ENCODE results near the gene PRPF8.
A peak's percentile ranks its signal among the peaks of the same experiment; 100 is the strongest.
"Not testable (repeated sequence)": the region's sequence is repeated elsewhere in the genome, so short reads cannot be mapped to it uniquely, and the experiment has no call there.

The PRPF8 gene

GRCh38 chr17:1684378-1685189, at the start of gene PRPF8:
Gene PRPF8 (minus strand): TSS chr17:1684867. CDS start chr17:1684571, 296 bp downstream.
- DNase-seq: peak; percentile 83

GRCh38 chr17:1733759-1734158, 49.1 kb upstream of the PRPF8 start:
- no peak for DNase-seq

DNA sequence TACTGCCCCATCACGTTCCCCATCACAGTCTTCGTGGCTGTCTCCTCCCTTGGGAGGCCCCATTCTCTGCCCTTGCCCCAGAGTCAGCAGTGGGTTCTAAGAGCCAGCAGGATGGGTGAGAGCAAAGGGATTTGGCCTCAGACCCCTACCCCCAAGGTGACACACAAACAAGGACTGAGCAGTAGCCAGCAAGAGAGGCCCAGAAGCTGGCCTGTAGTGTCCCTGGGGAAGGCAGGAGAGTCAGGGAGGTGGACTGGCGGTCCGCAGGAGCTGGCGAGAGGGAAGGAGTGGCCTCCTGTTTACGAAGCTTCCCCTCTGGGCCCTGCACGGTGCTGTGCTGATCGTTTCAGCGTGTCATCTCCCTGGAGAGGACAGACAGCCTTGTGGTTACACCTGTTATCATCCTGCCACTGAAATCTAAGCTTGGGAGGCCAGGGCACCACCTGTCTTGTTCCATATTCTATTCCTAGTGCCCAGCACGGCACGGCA, 48.2 kb upstream of the PRPF8 start:
- DNase-seq: no peak

- no peak for DNase-seq
These were observed 47.7 kb upstream of the PRPF8 start for GRCh38 chr17:1732241-1732832.

DNA sequence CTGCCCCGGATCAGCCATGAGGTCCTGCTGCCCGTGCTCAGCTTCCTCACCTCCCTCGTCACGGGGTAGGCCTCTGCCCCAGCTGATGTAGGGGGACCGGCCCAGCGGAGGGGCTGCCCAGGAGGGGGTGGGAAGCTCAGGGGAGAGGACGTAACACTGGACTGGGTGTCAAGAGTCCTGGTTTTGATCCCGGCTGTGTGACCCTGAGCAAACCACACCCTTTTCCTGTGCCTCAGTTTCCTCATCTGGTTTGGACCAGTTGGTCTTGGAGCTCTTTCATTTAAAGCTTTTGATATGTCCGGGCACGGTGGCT, 46.5 kb upstream of the PRPF8 start:
- DNase-seq: no peak

- no peak for DNase-seq
These were observed 45.9 kb upstream of the PRPF8 start for GRCh38 chr17:1730326-1731193.

GRCh38 chr17:1729966-1730325, 45.3 kb upstream of the PRPF8 start:
- DNase-seq: no peak

- no peak for DNase-seq
These were observed 43.4 kb upstream of the PRPF8 start for GRCh38 chr17:1727876-1728630.

- no peak for DNase-seq
These were observed 42.7 kb upstream of the PRPF8 start for GRCh38 chr17:1727258-1727789.

DNA sequence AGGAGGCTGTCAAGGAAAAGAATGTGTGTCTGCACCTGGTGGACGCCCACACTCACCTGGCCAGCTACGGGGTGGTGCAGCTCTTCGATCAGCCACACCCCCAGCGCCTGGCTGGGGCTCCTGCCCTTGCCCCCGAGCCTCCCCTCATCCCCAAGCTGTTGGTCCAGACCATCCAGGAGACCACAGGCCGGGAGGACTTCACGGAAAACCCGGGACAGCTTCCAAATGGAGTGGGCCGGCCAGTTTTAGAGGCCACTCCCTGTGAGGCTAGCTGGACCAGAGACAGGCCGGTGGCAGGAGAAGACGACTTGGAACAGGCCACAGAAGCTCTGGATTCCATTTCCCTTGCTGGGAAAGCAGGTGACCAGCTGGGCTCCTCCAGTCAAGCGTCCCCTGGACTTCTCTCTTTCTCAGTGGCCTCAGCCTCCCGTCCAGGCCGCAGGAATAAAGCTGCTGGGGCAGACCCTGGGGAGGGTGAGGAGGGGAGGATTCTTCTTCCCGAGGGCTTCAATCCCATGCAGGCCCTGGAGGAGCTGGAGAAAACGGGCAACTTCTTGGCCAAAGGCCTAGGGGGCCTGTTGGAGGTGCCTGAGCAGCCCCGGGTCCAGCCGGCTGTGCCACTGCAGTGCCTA, 42.1 kb upstream of the PRPF8 start:
- DNase-seq: no peak

DNA sequence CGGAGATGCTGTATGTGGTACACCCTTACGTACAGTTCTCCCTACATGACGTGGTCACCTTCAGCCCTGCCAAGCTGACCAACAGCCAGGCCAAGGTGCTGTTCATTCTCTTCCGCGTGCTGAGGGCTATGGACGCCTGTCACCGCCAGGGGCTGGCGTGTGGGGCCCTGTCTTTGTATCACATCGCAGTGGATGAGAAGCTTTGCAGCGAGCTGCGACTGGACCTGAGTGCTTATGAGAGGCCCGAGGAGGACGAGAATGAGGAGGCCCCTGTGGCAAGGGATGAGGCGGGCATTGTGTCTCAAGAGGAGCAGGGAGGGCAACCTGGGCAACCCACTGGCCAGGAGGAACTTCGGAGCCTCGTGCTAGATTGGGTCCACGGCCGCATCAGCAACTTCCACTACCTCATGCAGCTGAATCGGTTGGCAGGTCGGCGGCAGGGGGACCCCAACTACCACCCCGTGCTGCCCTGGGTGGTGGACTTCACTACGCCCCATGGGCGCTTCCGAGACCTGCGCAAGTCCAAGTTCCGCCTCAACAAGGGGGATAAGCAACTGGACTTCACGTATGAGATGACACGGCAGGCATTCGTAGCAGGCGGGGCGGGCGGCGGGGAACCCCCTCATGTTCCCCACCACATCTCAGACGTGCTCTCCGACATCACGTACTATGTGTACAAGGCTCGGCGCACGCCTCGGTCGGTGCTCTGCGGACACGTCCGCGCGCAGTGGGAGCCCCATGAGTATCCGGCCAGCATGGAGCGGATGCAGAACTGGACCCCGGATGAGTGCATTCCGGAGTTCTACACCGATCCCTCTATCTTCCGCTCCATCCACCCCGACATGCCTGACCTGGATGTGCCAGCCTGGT, 41.2 kb upstream of the PRPF8 start:
- DNase-seq: no peak

DNA sequence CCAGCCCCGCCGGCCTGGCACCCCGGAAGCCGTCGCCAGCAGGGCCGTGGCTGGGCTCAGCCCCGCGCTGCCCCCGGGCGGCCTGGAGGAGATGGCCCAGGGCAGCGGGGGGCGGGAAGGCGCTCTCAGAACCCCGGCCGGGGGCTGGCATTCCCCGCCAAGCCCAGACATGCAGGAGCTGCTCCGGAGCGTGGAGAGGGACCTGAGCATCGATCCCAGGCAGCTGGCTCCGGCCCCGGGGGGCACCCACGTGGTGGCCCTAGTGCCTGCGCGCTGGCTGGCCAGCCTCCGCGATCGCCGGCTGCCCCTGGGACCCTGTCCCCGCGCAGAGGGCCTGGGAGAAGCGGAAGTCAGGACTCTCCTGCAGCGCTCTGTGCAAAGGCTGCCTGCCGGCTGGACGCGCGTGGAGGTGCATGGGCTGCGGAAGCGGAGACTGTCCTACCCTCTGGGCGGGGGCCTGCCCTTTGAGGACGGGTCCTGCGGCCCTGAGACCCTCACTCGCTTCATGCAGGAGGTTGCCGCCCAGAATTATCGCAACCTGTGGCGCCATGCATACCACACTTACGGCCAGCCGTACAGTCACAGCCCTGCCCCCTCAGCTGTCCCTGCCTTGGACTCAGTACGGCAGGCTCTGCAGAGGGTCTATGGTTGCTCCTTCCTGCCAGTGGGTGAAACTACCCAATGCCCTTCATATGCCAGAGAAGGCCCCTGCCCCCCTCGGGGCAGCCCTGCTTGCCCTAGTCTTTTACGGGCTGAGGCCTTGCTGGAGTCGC, 40.4 kb upstream of the PRPF8 start:
- DNase-seq: no peak

GRCh38 chr17:1724351-1724868, 39.7 kb upstream of the PRPF8 start, which contains the start of gene WDR81:
Gene WDR81 (plus strand): TSS chr17:1724704. CDS start chr17:1724960, 256 bp downstream.
- no peak for DNase-seq

- DNase-seq: not testable (repeated sequence)
These were observed 37.4 kb upstream of the PRPF8 start for GRCh38 chr17:1722022-1722421.

DNA sequence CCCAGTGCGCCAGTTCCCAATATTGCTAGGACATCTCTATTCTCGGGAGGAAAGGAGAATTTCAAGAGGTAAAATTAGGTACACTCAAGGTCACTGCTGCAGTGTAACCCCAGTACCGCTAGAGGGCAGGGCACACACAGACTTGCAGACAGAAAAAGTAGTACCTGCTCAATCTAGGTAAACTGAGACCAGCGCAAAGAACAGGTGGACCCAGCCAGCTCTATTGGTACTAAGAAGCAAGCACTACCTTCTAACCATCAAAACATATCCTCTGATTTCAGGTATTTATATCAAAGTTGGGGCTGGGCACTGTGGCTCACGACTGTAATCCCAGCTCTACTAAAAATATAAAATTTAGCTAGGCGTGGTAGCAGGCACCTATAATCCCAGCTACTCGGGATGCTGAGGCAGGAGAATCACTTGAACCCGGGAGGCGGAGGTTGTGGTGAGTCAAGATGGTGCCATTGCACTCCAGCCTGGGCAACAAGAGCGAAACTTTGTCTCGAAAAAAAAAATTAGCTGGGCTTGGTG, 36.3 kb upstream of the PRPF8 start:
- peak; percentile 23 for DNase-seq

GRCh38 chr17:1718362-1719165, 33.9 kb upstream of the PRPF8 start:
- DNase-seq: no peak

DNA sequence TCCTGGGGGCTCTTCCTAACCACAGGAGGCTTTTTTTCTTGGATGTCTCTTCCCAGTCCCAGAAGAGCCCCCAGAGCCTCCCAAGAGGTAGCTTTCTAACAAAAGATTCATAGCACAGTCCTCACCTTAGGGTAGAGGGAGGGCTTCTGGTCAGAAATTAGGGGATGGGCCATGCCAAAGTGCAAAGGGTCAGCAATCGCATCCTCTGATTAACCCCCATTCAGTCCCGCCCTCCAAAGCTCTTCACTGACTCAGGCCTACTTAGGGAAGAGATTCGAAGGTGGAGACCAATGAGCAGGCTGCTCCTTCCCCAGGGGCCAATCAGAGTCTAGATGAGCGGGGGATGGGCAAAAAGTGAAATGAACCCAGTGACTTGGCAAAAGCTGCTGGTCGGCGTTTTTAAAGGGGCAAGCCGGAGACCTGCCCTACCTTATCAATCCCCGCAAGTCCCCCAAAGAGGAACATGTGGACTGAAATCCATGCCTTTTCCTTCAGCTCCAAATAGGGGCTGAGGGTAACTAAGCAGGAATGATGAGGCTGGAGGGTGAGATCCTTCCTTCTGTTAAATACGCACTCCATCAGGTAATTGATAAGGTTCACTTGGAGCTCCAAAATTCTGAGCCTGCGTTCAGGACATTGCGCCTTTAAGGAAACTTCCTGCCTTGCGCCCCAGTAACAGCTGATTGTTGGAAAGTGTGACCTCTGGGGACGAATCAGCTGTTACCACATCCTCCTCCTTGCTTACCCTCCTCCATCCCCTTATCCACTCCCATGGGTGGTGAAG, 32.4 kb upstream of the PRPF8 start:
- peak; percentile 90 for DNase-seq
